ENCODE results near the gene TIMELESS.

DNA sequence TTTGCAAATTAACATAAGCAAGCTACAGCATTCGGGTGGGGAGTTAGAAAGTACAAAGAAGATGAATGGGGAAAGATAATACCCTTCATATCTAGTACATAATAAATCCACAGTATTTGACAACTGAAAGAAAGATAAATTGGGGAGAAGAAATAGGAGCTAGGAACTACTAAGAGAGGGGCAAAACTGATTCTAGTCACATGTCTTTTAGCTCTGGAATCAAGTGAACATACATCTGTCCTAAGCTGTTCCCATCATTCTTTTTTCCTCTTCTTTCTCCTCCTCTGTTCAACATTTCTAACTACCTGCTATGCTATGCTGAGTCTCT is 71.3 kb downstream of the TIMELESS start:
- TF ChIP-seq EP300 (IDR thresholded peaks at IDR 0.05; ENCODE audit: borderline replicate concordance) (no peak), REST (IDR thresholded peaks at IDR 0.05; ENCODE audit: low read depth) (no peak), YY1 (IDR thresholded peaks at IDR 0.05; ENCODE audit: low read depth) (no peak), FOXM1 (IDR thresholded peaks at IDR 0.05; ENCODE audit: borderline replicate concordance, low read depth) (no peak), EGR1 (IDR thresholded peaks at IDR 0.05) (no peak), ZBTB7A (IDR thresholded peaks at IDR 0.05; ENCODE audit: low read depth) (no peak), RAD21 (IDR thresholded peaks at IDR 0.05; ENCODE audit: low read depth) (no peak), CEBPB (IDR thresholded peaks at IDR 0.05) (no peak), TAF1 (IDR thresholded peaks at IDR 0.05; ENCODE audit: low read depth) (no peak), CREB1 (IDR thresholded peaks at IDR 0.05; ENCODE audit: low read depth) (no peak), TEAD4 (IDR thresholded peaks at IDR 0.05) (no peak)
- TF ChIP-seq, protein P1, sequence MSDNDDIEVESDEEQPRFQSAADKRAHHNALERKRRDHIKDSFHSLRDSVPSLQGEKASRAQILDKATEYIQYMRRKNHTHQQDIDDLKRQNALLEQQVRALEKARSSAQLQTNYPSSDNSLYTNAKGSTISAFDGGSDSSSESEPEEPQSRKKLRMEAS (IDR thresholded peaks at IDR 0.05): no peak
- TF ChIP-seq, protein P2, sequence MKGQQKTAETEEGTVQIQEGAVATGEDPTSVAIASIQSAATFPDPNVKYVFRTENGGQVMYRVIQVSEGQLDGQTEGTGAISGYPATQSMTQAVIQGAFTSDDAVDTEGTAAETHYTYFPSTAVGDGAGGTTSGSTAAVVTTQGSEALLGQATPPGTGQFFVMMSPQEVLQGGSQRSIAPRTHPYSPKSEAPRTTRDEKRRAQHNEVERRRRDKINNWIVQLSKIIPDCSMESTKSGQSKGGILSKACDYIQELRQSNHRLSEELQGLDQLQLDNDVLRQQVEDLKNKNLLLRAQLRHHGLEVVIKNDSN (IDR thresholded peaks at IDR 0.05): no peak

Measured in Ishikawa (cell line).